Chondrocyte (in vitro differentiated cells): Measurements from ENCODE around the gene USP47. TPM values are rescaled to one million over a fixed set of nuclear protein-coding genes. Genes with fewer than 3 reads are reported as not detected.
A peak's percentile ranks its signal among the peaks of the same experiment; 100 is the strongest.

Source experiments
- DNase-seq: peaks from one replicate; pipeline ENCODE4 v3.0.0; 2021; ENCODE audit warnings: mixed read lengths, low spot score
- H3K27ac Mint-ChIP-seq: one replicate; pipeline ENCODE4 v1.8.0; 2021; ENCODE audit warnings: mild to moderate bottlenecking, moderate library complexity, mixed read lengths; ENCODE audit not compliant: unreplicated experiment
- H3K27me3 Mint-ChIP-seq: 2 replicates; pipeline ENCODE4 v1.8.0; 2021; ENCODE audit warnings: low read depth, mixed read lengths
- H3K36me3 Mint-ChIP-seq: 2 replicates; pipeline ENCODE4 v1.8.0; 2021; ENCODE audit warnings: low read depth, mixed read lengths
- H3K4me1 Mint-ChIP-seq: 2 replicates; pipeline ENCODE4 v1.8.0; 2021; ENCODE audit warnings: low read depth, mild to moderate bottlenecking, mixed read lengths
- H3K4me3 Mint-ChIP-seq: one replicate; pipeline ENCODE4 v1.8.0; 2021; ENCODE audit warnings: mild to moderate bottlenecking, moderate library complexity, mixed read lengths; ENCODE audit not compliant: unreplicated experiment
- H3K9me3 Mint-ChIP-seq: 2 replicates; pipeline ENCODE4 v1.8.0; 2021; ENCODE audit warnings: low read depth, mixed read lengths
- total RNA-seq: library from RNA; stranded (reverse); gene quantifications from 3 replicates; pipeline ENCODE4 v1.2.1, GENCODE V29; 2021
- TF ChIP-seq, protein P1 (sequence below): fragments of 200-600 bp; sonication (generic); IDR thresholded peaks from 2 replicates; pipeline ENCODE4 v1.5.0; 2021; ENCODE audit warnings: antibody characterized with exemption, mild to moderate bottlenecking, moderate library complexity

Gene USP47
- total RNA-seq, 1 donor from 2014 or later, result 44.4 TPM

- no peak for DNase-seq
- H3K4me3 Mint-ChIP-seq, result peak overlapping the region; percentile 40
- peak overlapping the region; percentile 98 for H3K27ac Mint-ChIP-seq
- no peaks in the 10 kb centered on the region for H3K27me3 Mint-ChIP-seq
- H3K36me3 Mint-ChIP-seq, result peaks cover 6% of the 10 kb centered on the region
- no peaks in the 10 kb centered on the region for H3K9me3 Mint-ChIP-seq
- TF ChIP-seq, protein P1, sequence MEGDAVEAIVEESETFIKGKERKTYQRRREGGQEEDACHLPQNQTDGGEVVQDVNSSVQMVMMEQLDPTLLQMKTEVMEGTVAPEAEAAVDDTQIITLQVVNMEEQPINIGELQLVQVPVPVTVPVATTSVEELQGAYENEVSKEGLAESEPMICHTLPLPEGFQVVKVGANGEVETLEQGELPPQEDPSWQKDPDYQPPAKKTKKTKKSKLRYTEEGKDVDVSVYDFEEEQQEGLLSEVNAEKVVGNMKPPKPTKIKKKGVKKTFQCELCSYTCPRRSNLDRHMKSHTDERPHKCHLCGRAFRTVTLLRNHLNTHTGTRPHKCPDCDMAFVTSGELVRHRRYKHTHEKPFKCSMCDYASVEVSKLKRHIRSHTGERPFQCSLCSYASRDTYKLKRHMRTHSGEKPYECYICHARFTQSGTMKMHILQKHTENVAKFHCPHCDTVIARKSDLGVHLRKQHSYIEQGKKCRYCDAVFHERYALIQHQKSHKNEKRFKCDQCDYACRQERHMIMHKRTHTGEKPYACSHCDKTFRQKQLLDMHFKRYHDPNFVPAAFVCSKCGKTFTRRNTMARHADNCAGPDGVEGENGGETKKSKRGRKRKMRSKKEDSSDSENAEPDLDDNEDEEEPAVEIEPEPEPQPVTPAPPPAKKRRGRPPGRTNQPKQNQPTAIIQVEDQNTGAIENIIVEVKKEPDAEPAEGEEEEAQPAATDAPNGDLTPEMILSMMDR, result no peak
- H3K4me1 Mint-ChIP-seq, result peaks cover 98% of the 10 kb centered on the region
These were observed 134.8 kb downstream of the USP47 start for GRCh38 chr11:11976481-11977127.

DNA sequence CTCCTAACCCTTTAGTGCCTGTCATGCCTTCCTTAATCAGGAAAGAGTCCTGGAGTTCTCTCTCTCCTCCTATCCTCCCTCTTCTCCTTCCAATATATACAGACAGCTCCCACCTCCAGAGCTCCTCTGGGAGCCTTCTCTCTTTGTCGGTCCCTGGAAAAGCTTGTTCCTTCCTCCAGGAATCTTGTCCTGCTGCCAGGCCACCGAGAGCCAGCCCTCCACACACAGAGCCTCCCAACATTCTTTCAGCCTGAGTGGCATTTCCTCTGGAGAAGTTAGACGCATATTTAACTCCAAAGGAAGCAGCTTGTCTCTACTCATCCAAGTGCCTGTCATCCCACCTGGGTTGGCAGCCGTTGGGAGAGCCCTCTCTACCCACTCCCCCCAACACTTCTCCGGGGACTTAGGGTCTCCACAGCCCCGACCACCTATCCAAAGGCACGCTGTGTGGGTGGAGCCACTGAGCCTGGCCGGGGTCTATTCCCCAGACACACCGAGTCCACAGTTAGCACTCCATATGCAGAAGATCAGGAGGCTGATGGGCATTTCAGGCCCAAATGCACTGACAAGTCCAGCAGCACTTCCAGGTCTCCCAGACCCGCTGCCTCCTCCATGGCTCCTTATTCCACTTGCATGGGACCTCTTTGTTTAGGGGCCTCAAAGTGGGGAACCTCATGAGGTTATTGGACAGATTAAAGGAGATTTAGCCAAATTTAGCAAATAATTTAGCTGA, 135.6 kb downstream of the USP47 start:
- Mint-ChIP-seq H3K4me1 (peaks cover 97% of the 10 kb centered on the region), H3K36me3 (peaks cover 8% of the 10 kb centered on the region), H3K4me3 (peak overlapping the region; percentile 40), H3K9me3 (no peaks in the 10 kb centered on the region), H3K27me3 (no peaks in the 10 kb centered on the region), H3K27ac (peak overlapping the region; percentile 98)
- no peak for DNase-seq
- TF ChIP-seq, protein P1, result no peak

- Mint-ChIP-seq H3K9me3 (no peaks in the 10 kb centered on the region), H3K27ac (peak overlapping the region; percentile 98), H3K27me3 (no peaks in the 10 kb centered on the region), H3K36me3 (peaks cover 9% of the 10 kb centered on the region), H3K4me1 (peaks cover 97% of the 10 kb centered on the region), H3K4me3 (no peak overlapping the region)
- TF ChIP-seq, protein P1, result no peak
- no peak for DNase-seq
These were observed 136.4 kb downstream of the USP47 start for GRCh38 chr11:11978098-11978637.

DNA sequence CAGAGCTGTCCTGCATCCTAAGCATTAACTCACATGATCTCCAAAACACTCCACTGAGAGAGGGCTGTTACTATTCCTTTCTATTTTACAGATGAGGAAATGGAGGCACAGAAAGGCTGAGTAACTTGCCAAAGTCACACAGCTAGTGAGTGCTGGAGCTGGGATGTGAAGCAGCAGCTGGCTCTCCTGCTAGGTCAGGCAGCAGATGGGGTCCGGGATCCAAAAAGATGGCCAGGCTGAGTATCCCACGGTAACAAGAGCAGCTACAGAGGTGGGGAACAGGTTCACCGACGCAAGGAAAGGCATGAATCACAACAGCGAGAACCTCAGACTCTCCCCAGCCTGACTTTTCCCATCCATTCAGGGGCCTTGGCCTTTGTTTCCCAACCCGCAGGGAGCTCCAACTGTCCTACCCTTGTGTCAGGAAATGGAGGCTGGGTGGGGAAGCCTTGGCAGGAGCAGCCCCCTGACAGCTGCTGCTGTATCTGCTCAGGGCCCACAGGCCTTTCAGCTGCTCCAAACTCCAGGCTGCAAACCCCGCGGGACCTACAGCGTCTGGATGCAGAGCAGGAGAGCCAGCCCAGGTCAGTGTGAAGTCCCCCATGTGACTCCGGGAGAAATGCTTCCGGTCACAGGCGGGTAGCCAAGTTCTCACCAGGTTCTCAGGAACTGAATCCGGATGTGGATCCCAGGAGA, 137.2 kb downstream of the USP47 start:
- Mint-ChIP-seq H3K4me1 (peaks cover 97% of the 10 kb centered on the region), H3K4me3 (no peak overlapping the region), H3K27me3 (no peaks in the 10 kb centered on the region), H3K27ac (peak overlapping the region; percentile 98), H3K9me3 (no peaks in the 10 kb centered on the region), H3K36me3 (peaks cover 9% of the 10 kb centered on the region)
- TF ChIP-seq, protein P1, result no peak
- DNase-seq, result no peak

DNA sequence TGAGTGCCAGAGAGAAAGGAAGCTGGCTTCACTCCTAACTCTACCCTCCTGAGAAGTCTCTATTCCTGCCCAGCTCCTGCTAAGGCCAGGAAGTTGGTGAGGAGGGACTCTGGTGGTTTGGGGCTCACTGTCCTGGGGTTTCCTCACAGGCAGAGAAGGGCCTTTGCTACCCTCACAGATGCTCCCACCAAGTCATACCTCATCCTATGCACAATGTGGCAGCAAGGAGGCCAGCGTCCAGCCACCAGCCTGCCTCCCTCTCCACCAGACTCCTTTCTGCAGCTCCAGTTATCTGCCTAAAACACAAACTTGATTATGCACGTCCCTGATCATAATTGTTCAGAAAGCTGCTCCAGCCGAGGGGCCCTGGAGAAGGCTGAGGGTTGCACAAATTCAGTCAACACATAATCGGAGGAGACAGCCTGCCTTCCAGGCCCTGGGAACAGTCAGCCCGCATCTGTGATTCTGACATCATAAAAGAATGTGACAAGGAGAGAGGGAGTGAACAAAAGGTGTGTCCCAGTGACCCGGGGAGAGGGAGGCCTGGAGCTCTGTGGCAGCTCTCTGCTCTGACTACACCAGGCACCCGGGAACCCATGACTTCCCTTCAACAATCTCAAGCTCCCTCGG, 137.8 kb downstream of the USP47 start:
- DNase-seq, result no peak
- no peak overlapping the region for H3K4me3 Mint-ChIP-seq
- no peaks in the 10 kb centered on the region for H3K9me3 Mint-ChIP-seq
- peak overlapping the region; percentile 98 for H3K27ac Mint-ChIP-seq
- TF ChIP-seq, protein P1, result peak; percentile 14
- H3K27me3 Mint-ChIP-seq, result no peaks in the 10 kb centered on the region
- peaks cover 97% of the 10 kb centered on the region for H3K4me1 Mint-ChIP-seq
- peaks cover 8% of the 10 kb centered on the region for H3K36me3 Mint-ChIP-seq
